Lower lobe of right lung (tissue), 2 donors: ENCODE measurements around the gene DAB2IP. TPM values are rescaled to one million over a fixed set of nuclear protein-coding genes. Genes with fewer than 3 reads are reported as not detected.

ENCODE experiments used
- ATAC-seq, 2 donors: fragments of 200-7000 bp; cut with Tn5 transposase; one replicate each; pipeline ENCODE4 v1.9.1; 2020 to 2022; ENCODE audit warnings: mild to moderate bottlenecking in 2 of 2, moderate library complexity in 2 of 2
- DNase-seq: peaks from one replicate; pipeline ENCODE4 v3.0.0-alpha.2; 2020
- H3K27ac ChIP-seq: fragments of 200-600 bp; one replicate; pipeline ENCODE4 v1.8.0; 2022
- H3K27me3 ChIP-seq: fragments of 200-600 bp; one replicate; pipeline ENCODE4 v1.8.0; 2022; ENCODE audit warnings: low read depth
- H3K36me3 ChIP-seq: fragments of 200-600 bp; one replicate; pipeline ENCODE4 v1.8.0; 2022; ENCODE audit warnings: mild to moderate bottlenecking
- H3K4me1 ChIP-seq: fragments of 200-600 bp; one replicate; pipeline ENCODE4 v1.8.0; 2022
- H3K4me3 ChIP-seq: fragments of 200-600 bp; one replicate; pipeline ENCODE4 v1.8.0; 2022; ENCODE audit warnings: mild to moderate bottlenecking
- H3K9me3 ChIP-seq: fragments of 200-600 bp; one replicate; pipeline ENCODE4 v1.8.0; 2022
- intact Hi-C: fragments of 100-400 bp; cut with DNase I; formaldehyde crosslinking; loops from one replicate; pipeline ENCODE4 v1.11.0; 2022
- total RNA-seq: library from RNA; stranded (reverse); fragmentation: NEBNext Ultra II Directional; extraction: Animal tissue kit (Norgen Biotek cat#: 25700); gene quantifications from one replicate; pipeline ENCODE4 v1.2.1, GENCODE V29; 2021
- TF ChIP-seq, protein P1 (sequence below): fragments of 200-600 bp; IDR thresholded peaks from one replicate; pipeline ENCODE4 v1.8.0; 2022; ENCODE audit warnings: antibody characterized with exemption, mild to moderate bottlenecking
- donor health status: DM: no; HTN: yes; CAD: no; lungs with severe emphysema.

DAB2IP gene
- total RNA-seq, 1 donor from 2014 or later: 54.1 TPM

GRCh38 chr9:121667890-121668289, 16.5 kb downstream of the DAB2IP start:
- DNase-seq: no peak
- H3K27ac ChIP-seq: no peak overlapping the region
- no peak overlapping the region for H3K4me3 ChIP-seq
- TF ChIP-seq, protein P1, sequence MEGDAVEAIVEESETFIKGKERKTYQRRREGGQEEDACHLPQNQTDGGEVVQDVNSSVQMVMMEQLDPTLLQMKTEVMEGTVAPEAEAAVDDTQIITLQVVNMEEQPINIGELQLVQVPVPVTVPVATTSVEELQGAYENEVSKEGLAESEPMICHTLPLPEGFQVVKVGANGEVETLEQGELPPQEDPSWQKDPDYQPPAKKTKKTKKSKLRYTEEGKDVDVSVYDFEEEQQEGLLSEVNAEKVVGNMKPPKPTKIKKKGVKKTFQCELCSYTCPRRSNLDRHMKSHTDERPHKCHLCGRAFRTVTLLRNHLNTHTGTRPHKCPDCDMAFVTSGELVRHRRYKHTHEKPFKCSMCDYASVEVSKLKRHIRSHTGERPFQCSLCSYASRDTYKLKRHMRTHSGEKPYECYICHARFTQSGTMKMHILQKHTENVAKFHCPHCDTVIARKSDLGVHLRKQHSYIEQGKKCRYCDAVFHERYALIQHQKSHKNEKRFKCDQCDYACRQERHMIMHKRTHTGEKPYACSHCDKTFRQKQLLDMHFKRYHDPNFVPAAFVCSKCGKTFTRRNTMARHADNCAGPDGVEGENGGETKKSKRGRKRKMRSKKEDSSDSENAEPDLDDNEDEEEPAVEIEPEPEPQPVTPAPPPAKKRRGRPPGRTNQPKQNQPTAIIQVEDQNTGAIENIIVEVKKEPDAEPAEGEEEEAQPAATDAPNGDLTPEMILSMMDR: no peak
- ATAC-seq: no peak
- H3K9me3 ChIP-seq: no peaks in the 10 kb centered on the region
- intact Hi-C loops: no loop called here
- H3K36me3 ChIP-seq: no peaks in the 10 kb centered on the region
- H3K4me1 ChIP-seq: no peaks in the 10 kb centered on the region
- no peaks in the 10 kb centered on the region for H3K27me3 ChIP-seq

DNA sequence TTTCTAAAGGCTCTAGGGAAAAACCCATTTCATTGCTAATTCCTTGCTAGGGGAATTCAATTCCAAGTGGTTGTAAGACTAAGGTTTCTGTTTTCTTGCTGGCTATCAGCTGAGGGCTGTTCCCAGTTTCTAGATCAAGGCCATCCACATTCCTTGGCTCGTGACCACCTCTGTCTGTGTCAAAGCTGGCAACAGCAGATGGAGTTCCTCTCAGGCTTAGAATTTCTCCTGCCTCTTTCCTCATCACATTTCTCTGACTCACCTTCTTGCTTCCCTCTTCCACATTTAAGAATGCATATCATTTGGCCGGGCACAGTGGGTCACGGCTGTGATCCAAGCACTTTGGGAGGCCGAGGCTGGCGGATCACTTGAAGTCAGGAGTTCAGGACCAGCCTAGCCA, 19.0 kb downstream of the DAB2IP start:
- TF ChIP-seq, protein P1: no peak
- H3K4me3 ChIP-seq: no peak overlapping the region
- no peak overlapping the region for H3K27ac ChIP-seq
- peak in 1 of 2 donors; percentile 23 for ATAC-seq
- no peaks in the 10 kb centered on the region for H3K36me3 ChIP-seq
- DNase-seq: peak; percentile 39
- intact Hi-C loops: no loop called here
- no peaks in the 10 kb centered on the region for H3K9me3 ChIP-seq
- H3K4me1 ChIP-seq: no peaks in the 10 kb centered on the region
- no peaks in the 10 kb centered on the region for H3K27me3 ChIP-seq

DNA sequence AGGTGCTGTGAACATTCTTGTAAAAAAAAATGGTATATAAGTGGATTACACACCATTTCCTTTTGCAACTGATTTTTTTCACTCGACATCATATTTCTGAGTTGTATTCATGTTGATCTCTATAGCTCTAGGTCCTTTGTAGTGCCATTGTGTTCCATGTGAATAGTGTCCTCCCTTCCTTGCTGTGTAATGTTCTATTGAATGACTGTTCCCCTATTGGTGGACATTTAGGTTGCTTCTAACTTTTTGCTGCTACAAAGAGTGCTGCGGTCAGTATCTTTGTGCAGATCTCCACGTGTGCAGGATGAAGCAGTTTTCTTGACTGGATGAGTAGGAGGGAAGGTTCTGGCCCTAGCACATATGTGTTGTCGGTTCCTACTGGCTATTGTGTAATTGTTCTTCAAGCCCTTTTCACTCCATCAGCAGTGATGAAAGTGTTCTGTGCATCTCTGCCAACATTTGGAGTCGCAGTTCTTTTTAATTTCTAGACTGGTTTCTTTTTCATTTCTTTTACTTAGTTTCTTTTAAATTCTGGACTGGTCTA, 20.2 kb downstream of the DAB2IP start:
- Histone ChIP-seq H3K4me1 (peaks cover 7% of the 10 kb centered on the region), H3K27me3 (no peaks in the 10 kb centered on the region), H3K36me3 (no peaks in the 10 kb centered on the region), H3K27ac (no peak overlapping the region), H3K9me3 (no peaks in the 10 kb centered on the region), H3K4me3 (no peak overlapping the region)
- TF ChIP-seq, protein P1: no peak
- intact Hi-C loops: no loop called here
- ATAC-seq (no peak), DNase-seq (no peak)

DNA sequence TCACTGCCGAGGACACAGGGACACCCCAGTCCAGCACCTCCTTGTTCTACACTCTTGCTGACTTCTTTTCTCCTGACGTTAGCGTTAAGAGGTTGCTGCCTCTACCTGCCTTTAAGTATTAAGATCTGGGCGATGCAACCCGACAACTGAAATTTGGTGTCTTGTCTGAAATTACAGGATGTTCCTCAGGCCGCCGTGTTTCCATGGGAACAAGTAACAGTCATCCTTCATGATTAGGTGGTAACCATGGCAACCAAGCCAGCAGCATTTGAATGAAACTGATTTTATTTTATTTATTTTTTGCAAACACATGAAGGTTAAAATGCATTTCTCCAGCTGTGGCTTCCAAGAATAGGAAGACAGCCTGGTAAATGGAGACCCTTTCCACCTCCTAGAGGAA, 20.8 kb downstream of the DAB2IP start:
- TF ChIP-seq, protein P1: no peak
- ATAC-seq (no peak), DNase-seq (peak; percentile 4)
- H3K4me3 ChIP-seq: no peak overlapping the region
- H3K4me1 ChIP-seq: peaks cover 7% of the 10 kb centered on the region
- H3K27me3 ChIP-seq: no peaks in the 10 kb centered on the region
- no peaks in the 10 kb centered on the region for H3K36me3 ChIP-seq
- intact Hi-C loops: no loop called here
- H3K27ac ChIP-seq: no peak overlapping the region
- no peaks in the 10 kb centered on the region for H3K9me3 ChIP-seq

- TF ChIP-seq, protein P1: no peak
- H3K27ac ChIP-seq: no peak overlapping the region
- no peaks in the 10 kb centered on the region for H3K36me3 ChIP-seq
- H3K27me3 ChIP-seq: no peaks in the 10 kb centered on the region
- ATAC-seq: no peak
- no peak for DNase-seq
- intact Hi-C loops: no loop called here
- no peaks in the 10 kb centered on the region for H3K9me3 ChIP-seq
- no peak overlapping the region for H3K4me3 ChIP-seq
- peaks cover 7% of the 10 kb centered on the region for H3K4me1 ChIP-seq
Measured at GRCh38 chr9:121672986-121673385, 21.6 kb downstream of the DAB2IP start.
